OCI-LY1 (cell line): Measurements from ENCODE around the gene TSTD1.
A peak's percentile ranks its signal among the peaks of the same experiment; 100 is the strongest.
"Not testable (repeated sequence)": the region's sequence is repeated elsewhere in the genome, so short reads cannot be mapped to it uniquely, and the experiment has no call there.

Experiments
- H2AFZ ChIP-seq: fragments of 200-600 bp; sonication (generic), shearing (Covaris generic); 2 replicates; pipeline ENCODE4 v1.6.0; 2014; ENCODE audit warnings: antibody characterized with exemption, mild to moderate bottlenecking, low read length
- H3F3A ChIP-seq: fragments of 200-600 bp; sonication (generic), shearing (Covaris generic); 2 replicates; pipeline ENCODE4 v1.6.0; 2014; ENCODE audit warnings: mild to moderate bottlenecking, antibody characterized with exemption, low read length, moderate library complexity; ENCODE audit not compliant: insufficient read depth
- H3K27ac ChIP-seq: fragments of 200-600 bp; sonication (generic); 2 replicates; pipeline ENCODE4 v1.5.1; 2014; ENCODE audit warnings: low read length, mixed run types, mild to moderate bottlenecking, low read depth; ENCODE audit not compliant: poor library complexity, severe bottlenecking
- H3K27me3 ChIP-seq: fragments of 200-600 bp; sonication (generic); 2 replicates; pipeline ENCODE4 v1.6.0; 2014; ENCODE audit warnings: antibody characterized with exemption, mild to moderate bottlenecking, low read length, moderate library complexity; ENCODE audit not compliant: insufficient read depth
- H3K36me3 ChIP-seq: fragments of 200-600 bp; sonication (generic); 2 replicates; pipeline ENCODE4 v1.6.1; 2014; ENCODE audit warnings: mild to moderate bottlenecking, antibody characterized with exemption, low read length, moderate library complexity, mixed read lengths; ENCODE audit not compliant: insufficient read depth
- H3K4me1 ChIP-seq: fragments of 200-600 bp; sonication (generic); 2 replicates; pipeline ENCODE4 v1.5.1; 2014; ENCODE audit warnings: mild to moderate bottlenecking, low read length, moderate library complexity; ENCODE audit not compliant: insufficient read depth, severe bottlenecking
- H3K4me2 ChIP-seq: fragments of 200-600 bp; sonication (generic), shearing (Covaris generic); 2 replicates; pipeline ENCODE4 v1.6.1; 2014; ENCODE audit warnings: low read length
- H3K4me3 ChIP-seq: fragments of 200-600 bp; sonication (generic); 2 replicates; pipeline ENCODE4 v1.5.1; 2014; ENCODE audit warnings: low read length, low read depth, mild to moderate bottlenecking, mixed read lengths; ENCODE audit not compliant: poor library complexity, severe bottlenecking
- H3K79me2 ChIP-seq: fragments of 200-600 bp; shearing (Covaris generic); 2 replicates; pipeline ENCODE4 v1.6.1; 2016; ENCODE audit warnings: mixed run types, low read length, mixed read lengths; ENCODE audit not compliant: insufficient read depth
- H3K9ac ChIP-seq: fragments of 200-600 bp; sonication (generic), shearing (Covaris generic); 2 replicates; pipeline ENCODE4 v1.6.1; 2014; ENCODE audit warnings: mild to moderate bottlenecking, low read length, mixed read lengths
- H3K9me2 ChIP-seq: fragments of 200-600 bp; sonication (generic), shearing (Covaris generic); 2 replicates; pipeline ENCODE4 v1.6.1; 2014; ENCODE audit warnings: low read depth, mild to moderate bottlenecking, low read length, mixed read lengths
- H3K9me3 ChIP-seq: fragments of 200-600 bp; shearing (Covaris generic); 2 replicates; pipeline ENCODE4 v1.6.1; 2014; ENCODE audit warnings: low read length, mixed read lengths
- H4K20me1 ChIP-seq: fragments of 200-600 bp; sonication (generic), shearing (Covaris generic); 2 replicates; pipeline ENCODE4 v1.6.0; 2016; ENCODE audit warnings: mild to moderate bottlenecking, low read length; ENCODE audit not compliant: insufficient read depth
- CTCF ChIP-seq: fragments of 200-600 bp; sonication (generic), shearing (Covaris generic); IDR thresholded peaks from 2 replicates; pipeline ENCODE4 v1.5.1; 2017; ENCODE audit warnings: mild to moderate bottlenecking, antibody characterized with exemption, low read length, moderate library complexity, mixed read lengths
- EZH2 ChIP-seq: fragments of 200-600 bp; sonication (generic), shearing (Covaris generic); IDR thresholded peaks from 2 replicates; pipeline ENCODE4 v1.8.0; 2017; ENCODE audit warnings: borderline replicate concordance, mixed run types, mild to moderate bottlenecking, antibody characterized with exemption, low read length, moderate library complexity, mixed read lengths

Gene TSTD1

GRCh38 chr1:161019751-161020495 lies 18.8 kb downstream of the TSTD1 start:
- Histone ChIP-seq H3K9me2 (no peaks in the 10 kb centered on the region), H3K4me1 (peaks cover 41% of the 10 kb centered on the region), H3K36me3 (no peaks in the 10 kb centered on the region), H3K79me2 (peaks cover 6% of the 10 kb centered on the region), H4K20me1 (no peaks in the 10 kb centered on the region), H3K9me3 (no peaks in the 10 kb centered on the region), H3F3A (no peaks in the 10 kb centered on the region), H3K27ac (peak overlapping the region; percentile 54), H3K9ac (peak overlapping the region; percentile 72), H3K27me3 (no peaks in the 10 kb centered on the region), H2AFZ (no peak overlapping the region), H3K4me3 (peak overlapping the region; percentile 76), H3K4me2 (peak overlapping the region; percentile 91)
- TF ChIP-seq EZH2 (no peak), CTCF (no peak)

- H3K36me3 ChIP-seq, H4K20me1 ChIP-seq, H3K9me2 ChIP-seq, H3K79me2 ChIP-seq, H3K27me3 ChIP-seq, H3K9me3 ChIP-seq, H3K27ac ChIP-seq, H2AFZ ChIP-seq, H3K9ac ChIP-seq, H3F3A ChIP-seq: not testable (repeated sequence)
- H3K4me3 ChIP-seq, result peak overlapping the region; percentile 76
- peaks cover 45% of the 10 kb centered on the region for H3K4me1 ChIP-seq
- H3K4me2 ChIP-seq, result peak overlapping the region; percentile 91
Observed at GRCh38 chr1:161019111-161019660, 19.6 kb downstream of the TSTD1 start.

GRCh38 chr1:161018631-161018930 lies 20.2 kb downstream of the TSTD1 start:
- Histone ChIP-seq H2AFZ (no peak overlapping the region), H3K4me2 (peak overlapping the region; percentile 10; the same call in 1 of the 2 replicates), H3K36me3 (no peaks in the 10 kb centered on the region), H3K27ac (no peak overlapping the region), H4K20me1 (no peaks in the 10 kb centered on the region), H3K4me3 (no peak overlapping the region), H3K27me3 (no peaks in the 10 kb centered on the region), H3F3A (no peaks in the 10 kb centered on the region), H3K4me1 (peaks cover 51% of the 10 kb centered on the region), H3K9me2 (no peaks in the 10 kb centered on the region), H3K9me3 (no peaks in the 10 kb centered on the region), H3K9ac (no peak overlapping the region), H3K79me2 (peaks cover 6% of the 10 kb centered on the region)
- TF ChIP-seq EZH2, result no peak
- no peak for TF ChIP-seq CTCF
